HepG2 (cell line): ENCODE results near the gene CKAP2L. TPM values are rescaled to one million over a fixed set of nuclear protein-coding genes. Genes with fewer than 3 reads are reported as not detected.

Experiments used
- CAMTA2 ChIP-seq: sonication (generic); formaldehyde crosslinking; IDR thresholded peaks from 2 replicates; pipeline ENCODE4 v1.4.0; 2020; ENCODE audit warnings: mild to moderate bottlenecking, missing genetic modification reagents, borderline replicate concordance
- DNMT1 ChIP-seq: sonication (generic); formaldehyde crosslinking; IDR thresholded peaks from 2 replicates; pipeline ENCODE4 v1.5.1; 2020; ENCODE audit warnings: mild to moderate bottlenecking, missing genetic modification reagents
- FOXA3 ChIP-seq: IDR thresholded peaks from 2 replicates; pipeline ENCODE4 v1.6.1; 2016; ENCODE audit warnings: missing genetic modification reagents, missing compliant biosample characterization
- GPBP1L1 ChIP-seq: sonication (generic); formaldehyde crosslinking; IDR thresholded peaks from 2 replicates; pipeline ENCODE4 v1.5.0; 2020; ENCODE audit warnings: mild to moderate bottlenecking, missing genetic modification reagents
- HIVEP1 ChIP-seq: sonication (generic); formaldehyde crosslinking; IDR thresholded peaks from 2 replicates; pipeline ENCODE4 v1.4.0; 2020; ENCODE audit warnings: mild to moderate bottlenecking, missing genetic modification reagents
- KAT7 ChIP-seq: IDR thresholded peaks from 2 replicates; pipeline ENCODE4 v1.6.1; 2018; ENCODE audit warnings: borderline replicate concordance, missing compliant biosample characterization
- MNT ChIP-seq: fragments of 450-650 bp; IDR thresholded peaks from 2 replicates; pipeline ENCODE4 v1.6.1; 2016
- MYPOP ChIP-seq: sonication (generic); formaldehyde crosslinking; IDR thresholded peaks from 2 replicates; pipeline ENCODE4 v1.8.1; 2023; ENCODE audit warnings: mild to moderate bottlenecking, moderate library complexity, missing genetic modification reagents
- NFRKB ChIP-seq: fragments of 450-650 bp; IDR thresholded peaks from 2 replicates; pipeline ENCODE4 v1.6.1; 2017
- PATZ1 ChIP-seq: sonication (generic); formaldehyde crosslinking; IDR thresholded peaks from 2 replicates; pipeline ENCODE4 v1.4.0; 2020; ENCODE audit warnings: missing genetic modification reagents
- PHF21A ChIP-seq: sonication (generic); formaldehyde crosslinking; IDR thresholded peaks from 2 replicates; pipeline ENCODE4 v1.5.0; 2020; ENCODE audit warnings: mild to moderate bottlenecking, missing genetic modification reagents
- SIN3A ChIP-seq: IDR thresholded peaks from 2 replicates; pipeline ENCODE4 v1.6.1; 2011; ENCODE audit warnings: low read depth, mild to moderate bottlenecking, control low read depth, low read length, borderline replicate concordance
- TEAD3 ChIP-seq: optimal IDR thresholded peaks from 2 replicates; pipeline ENCODE3; 2016; ENCODE audit warnings: borderline replicate concordance
- ZNF205 ChIP-seq: IDR thresholded peaks from 2 replicates; pipeline ENCODE4 v1.6.1; 2018; ENCODE audit warnings: missing biosample characterization, missing genetic modification reagents
- ZNF383 ChIP-seq: sonication (generic); formaldehyde crosslinking; IDR thresholded peaks from 2 replicates; pipeline ENCODE4 v1.4.0; 2020; ENCODE audit warnings: missing genetic modification reagents, mild to moderate bottlenecking, borderline replicate concordance
- ZNF468 ChIP-seq: sonication (generic); formaldehyde crosslinking; IDR thresholded peaks from 2 replicates; pipeline ENCODE4 v1.8.0; 2022; ENCODE audit warnings: mild to moderate bottlenecking, moderate library complexity, missing genetic modification reagents
- ZNF501 ChIP-seq: sonication (generic); formaldehyde crosslinking; IDR thresholded peaks from 2 replicates; pipeline ENCODE4 v1.5.1; 2020; ENCODE audit warnings: mild to moderate bottlenecking, moderate library complexity, missing genetic modification reagents
- ZNF605 ChIP-seq: sonication (generic); formaldehyde crosslinking; IDR thresholded peaks from 2 replicates; pipeline ENCODE4 v1.8.0; 2022; ENCODE audit warnings: mild to moderate bottlenecking, missing genetic modification reagents
- ZNF792 ChIP-seq: IDR thresholded peaks from 2 replicates; pipeline ENCODE4 v1.6.1; 2016
- ZZZ3 ChIP-seq: sonication (generic); formaldehyde crosslinking; IDR thresholded peaks from 2 replicates; pipeline ENCODE4 v1.4.0; 2020; ENCODE audit warnings: missing genetic modification reagents, mild to moderate bottlenecking, borderline replicate concordance
- polyA plus RNA-seq, 8 experiments: library from polyadenylated mRNA; depleted of rRNA in 3 of 8; stranded (reverse) in 7 of 8; unstranded in 1 of 8; fragments of >200 nt; fragmentation: Illumina TruSeq in 4 of 8; extraction: Trizol in 4 of 8; gene quantifications; 2 replicates each; pipeline versions ENCODE4 v1.2.1 to v1.2.3, GENCODE V29; 2011 to 2016; ENCODE audit warnings: low read depth in 4 of 8, missing spikeins in 1 of 8, mixed read lengths in 1 of 8; ENCODE audit not compliant: insufficient read depth in 1 of 8
- total RNA-seq, 5 experiments: library from RNA; depleted of rRNA; stranded (reverse); fragments of >200 nt; fragmentation: Illumina TruSeq; extraction: Trizol; gene quantifications; 2 replicates each; pipeline ENCODE4 v1.2.3, GENCODE V29; 2016; ENCODE audit warnings: low read depth in 1 of 5
- TF ChIP-seq, protein P1 (sequence below): sonication (generic); formaldehyde crosslinking; IDR thresholded peaks from 2 replicates; pipeline ENCODE4 v1.4.0; 2020; ENCODE audit warnings: missing genetic modification reagents
- TF ChIP-seq, protein P2 (sequence below): IDR thresholded peaks from 2 replicates; pipeline ENCODE4 v1.6.1; 2016; ENCODE audit warnings: missing compliant biosample characterization, missing genetic modification reagents, borderline replicate concordance

Gene CKAP2L
- total and polyA plus RNA-seq, 2 of the 13 experiments (the other 11 are each of a cell fraction or from before 2014, with no cell fraction given), result 7.1 to 9.5 TPM

DNA sequence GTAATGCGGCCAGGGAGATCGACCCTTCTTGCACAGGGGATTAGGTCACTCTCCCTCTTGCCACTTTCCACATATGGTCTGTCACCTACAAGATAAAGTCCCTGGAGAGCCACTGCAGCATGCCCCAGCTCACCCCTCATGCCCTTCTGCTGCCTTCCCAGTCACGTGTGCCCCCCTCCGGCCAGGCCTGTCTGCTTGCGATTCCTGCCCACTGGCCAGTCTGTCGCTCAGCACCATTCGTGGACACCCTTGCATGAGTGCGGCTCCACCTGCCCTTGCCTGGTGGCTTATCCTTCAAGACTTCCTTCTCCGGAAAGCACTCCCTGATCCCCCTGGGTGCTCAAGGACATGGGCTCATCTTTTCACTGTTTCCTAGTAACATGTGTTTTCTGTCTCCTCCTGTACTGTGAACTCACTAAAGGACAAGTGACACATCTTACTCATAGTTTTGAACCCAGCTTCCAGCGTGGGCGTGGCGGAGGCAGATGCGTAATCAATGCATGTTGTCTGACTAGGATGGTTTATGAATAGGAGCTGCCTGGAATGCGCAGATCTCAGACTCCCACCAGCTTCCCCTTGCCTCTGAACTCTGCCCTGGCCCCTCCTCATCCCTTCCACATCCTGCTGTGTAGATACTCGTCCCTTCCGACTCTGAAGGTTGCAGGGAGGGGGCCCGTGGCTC, 51.4 kb downstream of the CKAP2L start (continued):
- no peak for TF ChIP-seq PATZ1 (CRISPR knock-in tag)
- peak; percentile 48 for TF ChIP-seq FOXA3 (CRISPR knock-in tag)
- TF ChIP-seq ZZZ3, result no peak
- TF ChIP-seq TEAD3 (CRISPR knock-in tag), result peak; percentile 89
- no peak for TF ChIP-seq CAMTA2
- TF ChIP-seq, protein P1, sequence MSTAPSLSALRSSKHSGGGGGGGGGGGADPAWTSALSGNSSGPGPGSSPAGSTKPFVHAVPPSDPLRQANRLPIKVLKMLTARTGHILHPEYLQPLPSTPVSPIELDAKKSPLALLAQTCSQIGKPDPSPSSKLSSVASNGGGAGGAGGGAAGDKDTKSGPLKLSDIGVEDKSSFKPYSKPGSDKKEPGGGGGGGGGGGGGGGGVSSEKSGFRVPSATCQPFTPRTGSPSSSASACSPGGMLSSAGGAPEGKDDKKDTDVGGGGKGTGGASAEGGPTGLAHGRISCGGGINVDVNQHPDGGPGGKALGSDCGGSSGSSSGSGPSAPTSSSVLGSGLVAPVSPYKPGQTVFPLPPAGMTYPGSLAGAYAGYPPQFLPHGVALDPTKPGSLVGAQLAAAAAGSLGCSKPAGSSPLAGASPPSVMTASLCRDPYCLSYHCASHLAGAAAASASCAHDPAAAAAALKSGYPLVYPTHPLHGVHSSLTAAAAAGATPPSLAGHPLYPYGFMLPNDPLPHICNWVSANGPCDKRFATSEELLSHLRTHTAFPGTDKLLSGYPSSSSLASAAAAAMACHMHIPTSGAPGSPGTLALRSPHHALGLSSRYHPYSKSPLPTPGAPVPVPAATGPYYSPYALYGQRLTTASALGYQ (CRISPR knock-in tag), result no peak
- TF ChIP-seq DNMT1 (CRISPR knock-in tag), result no peak
- no peak for TF ChIP-seq NFRKB
- no peak for TF ChIP-seq SIN3A
- peak; percentile 26; the same call in 1 of the 2 replicates for TF ChIP-seq MNT
- no peak for TF ChIP-seq ZNF501 (CRISPR knock-in tag)
- peak; percentile 23; the same call in 1 of the 2 replicates for TF ChIP-seq ZNF605 (CRISPR knock-in tag)
- TF ChIP-seq, protein P2, sequence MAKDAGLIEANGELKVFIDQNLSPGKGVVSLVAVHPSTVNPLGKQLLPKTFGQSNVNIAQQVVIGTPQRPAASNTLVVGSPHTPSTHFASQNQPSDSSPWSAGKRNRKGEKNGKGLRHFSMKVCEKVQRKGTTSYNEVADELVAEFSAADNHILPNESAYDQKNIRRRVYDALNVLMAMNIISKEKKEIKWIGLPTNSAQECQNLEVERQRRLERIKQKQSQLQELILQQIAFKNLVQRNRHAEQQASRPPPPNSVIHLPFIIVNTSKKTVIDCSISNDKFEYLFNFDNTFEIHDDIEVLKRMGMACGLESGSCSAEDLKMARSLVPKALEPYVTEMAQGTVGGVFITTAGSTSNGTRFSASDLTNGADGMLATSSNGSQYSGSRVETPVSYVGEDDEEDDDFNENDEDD (CRISPR knock-in tag), result no peak
- TF ChIP-seq GPBP1L1, result no peak
- no peak for TF ChIP-seq MYPOP (CRISPR knock-in tag)
- TF ChIP-seq ZNF792 (CRISPR knock-in tag), result no peak
- TF ChIP-seq ZNF383, result no peak
- no peak for TF ChIP-seq ZNF468
- 0 out of 2 replicates have a peak, but pooled peaks have one; percentile 37 for TF ChIP-seq HIVEP1 (CRISPR knock-in tag)
- TF ChIP-seq KAT7 (CRISPR knock-in tag), result no peak
- no peak for TF ChIP-seq PHF21A (CRISPR knock-in tag)
- TF ChIP-seq ZNF205 (CRISPR knock-in tag), result 0 out of 2 replicates have a peak, but pooled peaks have one; percentile 22
